Testis (tissue), 2 donors: Measurements from ENCODE around the gene SLC25A44.
"Not testable (repeated sequence)": the region's sequence is repeated elsewhere in the genome, so short reads cannot be mapped to it uniquely, and the experiment has no call there.

ENCODE experiments used
- POLR2A ChIP-seq: fragments of 450-650 bp; IDR thresholded peaks from one replicate; pipeline ENCODE4 v1.6.1; 2017; ENCODE audit warnings: antibody characterized with exemption, mild to moderate bottlenecking, moderate library complexity
- TF ChIP-seq, protein P1 (sequence below), 3 experiments: fragments of 450-650 bp in 2 of 3; fragments of 200-600 bp in 1 of 3; sonication (generic) in 1 of 3; IDR thresholded peaks; one replicate each; pipeline ENCODE4 v1.5.1; 2016 to 2019; ENCODE audit warnings: antibody characterized with exemption in 3 of 3, mild to moderate bottlenecking in 2 of 3, moderate library complexity in 1 of 3

DNA sequence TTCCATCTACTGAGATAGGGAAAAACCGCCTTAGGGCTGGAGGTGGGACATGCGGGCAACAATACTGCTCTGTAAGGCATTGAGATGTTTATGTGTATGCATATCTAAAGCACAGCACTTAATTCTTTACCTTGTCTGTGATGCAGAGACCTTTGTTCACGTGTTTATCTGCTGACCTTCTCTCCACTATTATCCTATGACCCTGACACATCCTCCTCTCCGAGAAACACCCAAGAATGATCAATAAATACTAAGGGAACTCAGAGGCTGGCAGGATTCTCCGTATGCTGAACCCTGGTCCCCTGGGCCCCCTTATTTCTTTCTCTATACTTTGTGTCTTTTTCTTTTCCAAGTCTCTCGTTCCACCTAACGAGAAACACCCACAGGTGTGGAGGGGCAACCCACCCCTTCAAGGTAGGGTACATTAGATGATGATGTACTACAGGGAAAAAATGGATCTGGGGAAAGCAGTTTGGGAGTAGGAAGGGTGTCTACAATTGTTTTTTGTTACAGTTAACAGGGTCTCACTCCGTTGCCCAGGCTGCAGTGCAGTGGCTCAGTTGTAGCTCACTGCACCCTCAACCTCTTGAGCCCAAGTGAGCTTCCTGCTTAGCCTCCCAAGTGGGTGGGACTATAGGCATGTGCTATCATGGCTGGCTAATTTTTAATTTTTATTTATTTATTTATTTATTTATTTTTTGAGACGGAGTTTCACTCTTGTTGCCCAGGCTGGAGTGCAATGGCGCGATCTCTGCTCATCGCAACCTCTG, 11.7 kb upstream of the SLC25A44 start:
- TF ChIP-seq, protein P1, sequence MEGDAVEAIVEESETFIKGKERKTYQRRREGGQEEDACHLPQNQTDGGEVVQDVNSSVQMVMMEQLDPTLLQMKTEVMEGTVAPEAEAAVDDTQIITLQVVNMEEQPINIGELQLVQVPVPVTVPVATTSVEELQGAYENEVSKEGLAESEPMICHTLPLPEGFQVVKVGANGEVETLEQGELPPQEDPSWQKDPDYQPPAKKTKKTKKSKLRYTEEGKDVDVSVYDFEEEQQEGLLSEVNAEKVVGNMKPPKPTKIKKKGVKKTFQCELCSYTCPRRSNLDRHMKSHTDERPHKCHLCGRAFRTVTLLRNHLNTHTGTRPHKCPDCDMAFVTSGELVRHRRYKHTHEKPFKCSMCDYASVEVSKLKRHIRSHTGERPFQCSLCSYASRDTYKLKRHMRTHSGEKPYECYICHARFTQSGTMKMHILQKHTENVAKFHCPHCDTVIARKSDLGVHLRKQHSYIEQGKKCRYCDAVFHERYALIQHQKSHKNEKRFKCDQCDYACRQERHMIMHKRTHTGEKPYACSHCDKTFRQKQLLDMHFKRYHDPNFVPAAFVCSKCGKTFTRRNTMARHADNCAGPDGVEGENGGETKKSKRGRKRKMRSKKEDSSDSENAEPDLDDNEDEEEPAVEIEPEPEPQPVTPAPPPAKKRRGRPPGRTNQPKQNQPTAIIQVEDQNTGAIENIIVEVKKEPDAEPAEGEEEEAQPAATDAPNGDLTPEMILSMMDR (IDR thresholded peaks at IDR 0.05) = not testable (repeated sequence)
- TF ChIP-seq POLR2A = not testable (repeated sequence)
